Measurements from ENCODE around the gene DDAH2.
"Not testable (repeated sequence)": the region's sequence is repeated elsewhere in the genome, so short reads cannot be mapped to it uniquely, and the experiment has no call there.

The DDAH2 gene

DNA sequence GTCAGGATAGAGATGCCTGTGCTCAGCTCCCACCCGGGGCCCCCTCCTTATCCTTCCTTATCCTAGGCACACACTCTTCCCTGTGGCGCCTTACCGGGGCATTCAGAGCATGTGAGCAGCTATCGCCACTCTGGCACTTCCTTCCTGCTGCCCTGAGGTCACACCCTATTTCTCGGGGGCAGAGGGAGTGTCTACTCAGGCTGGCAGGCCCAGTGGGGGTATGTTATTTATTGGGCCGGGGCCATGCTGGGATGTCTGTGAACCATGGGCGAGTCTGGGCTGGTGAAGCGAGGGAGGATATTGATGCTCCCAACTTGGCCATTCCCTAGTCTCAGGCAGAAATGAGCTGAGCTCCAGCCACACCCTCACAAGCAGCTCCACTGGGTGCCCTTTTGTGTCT lies 17.9 kb downstream of the DDAH2 start:
- Histone ChIP-seq H2BK15ac (ENCODE audit: low read length) (peak overlapping the region; percentile 35), H2BK12ac (ENCODE audit: low read length) (no peak overlapping the region), H3K27me3 (ENCODE audit: control insufficient read depth in 3 of 3, insufficient read depth in 3 of 3, low read depth in 1 of 3, low read length in 3 of 3) (peaks cover 0 to 4% (median 0%) of the 10 kb centered on the region in 3 experiments), H3K9ac (ENCODE audit: low read depth, low read length, poor library complexity) (no peak overlapping the region), H2AK5ac (ENCODE audit: low read depth, low read length) (peak overlapping the region; percentile 89), H3K27ac (replicated peaks; ENCODE audit: low read length) (no peak overlapping the region), H3K4me2 (ENCODE audit: insufficient read depth, low read length, poor library complexity, severe bottlenecking) (no peak overlapping the region), H4K91ac (ENCODE audit: low read depth, low read length, poor library complexity) (peak overlapping the region; percentile 39), H3K4me3 (ENCODE audit: low read length in 2 of 2) (no peak overlapping the region), H3K14ac (ENCODE audit: low read length) (no peak overlapping the region), H3K4me1 (ENCODE audit: control insufficient read depth in 2 of 2, insufficient read depth in 1 of 2, low read depth in 1 of 2, low read length in 2 of 2) (peaks cover 13 to 17% of the 10 kb centered on the region in 2 donors), H2AFZ (ENCODE audit: low read length) (no peak overlapping the region), H3K36me3 (replicated peaks in 1 of 2; ENCODE audit: control insufficient read depth in 2 of 2, insufficient read depth in 2 of 2, low read length in 2 of 2) (no peaks in the 10 kb centered on the region), H3K23ac (ENCODE audit: low read depth, low read length, poor library complexity) (no peak overlapping the region), H4K8ac (ENCODE audit: low read depth, low read length) (no peak overlapping the region), H3K18ac (ENCODE audit: low read length) (peak overlapping the region; percentile 60), H3K4ac (ENCODE audit: low read length) (no peak overlapping the region), H2BK5ac (ENCODE audit: low read length) (peak overlapping the region; percentile 59), H3K9me3 (replicated peaks in 1 of 2; ENCODE audit: control insufficient read depth in 2 of 2, insufficient read depth in 1 of 2, low read depth in 1 of 2, low read length in 2 of 2) (no peaks in the 10 kb centered on the region), H3K79me1 (ENCODE audit: low read depth, low read length) (no peaks in the 10 kb centered on the region), H2BK120ac (ENCODE audit: low read depth, low read length) (no peak overlapping the region)
- no CpG with 5 or more reads among the region's 8 CpGs for WGBS, 2 donors (ENCODE audit: extremely low coverage in 2 of 2, insufficient read length in 2 of 2, insufficient replicate concordance in 1 of 2)
- no peak for DNase-seq (ENCODE audit: low spot score)

DNA sequence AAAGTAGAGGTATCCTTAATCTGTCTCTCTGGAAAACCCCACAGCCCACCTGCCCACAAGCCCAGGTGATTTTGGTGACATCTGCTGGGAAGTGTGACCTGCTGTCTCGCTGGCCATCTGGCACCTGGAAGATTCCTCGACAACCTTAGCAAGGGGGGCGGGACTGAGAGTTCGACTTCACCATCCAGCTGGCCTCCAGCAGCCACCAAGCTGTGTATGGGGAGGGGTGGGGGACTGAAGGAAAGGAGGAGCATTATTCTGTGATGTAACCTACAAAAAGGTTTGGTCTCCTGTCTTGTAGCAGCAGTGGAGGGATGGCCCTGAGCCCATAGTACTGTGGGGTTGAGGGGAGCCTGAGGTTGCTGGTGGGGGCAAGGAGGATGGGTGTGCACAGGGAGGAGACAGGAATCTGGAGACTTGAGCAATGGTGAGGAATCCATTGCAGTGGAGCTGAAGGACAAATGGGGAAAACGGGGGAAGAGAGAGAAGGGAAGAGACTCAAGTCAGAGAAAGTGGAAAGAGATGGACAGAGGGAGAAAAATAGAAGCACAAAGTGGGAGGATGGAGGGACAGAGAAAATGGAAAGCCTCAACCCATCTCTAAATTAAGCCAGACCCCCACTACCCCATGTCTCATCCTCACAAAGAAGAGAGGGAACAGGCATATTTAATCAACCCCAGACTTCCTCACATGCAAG lies 18.4 kb downstream of the DDAH2 start:
- Histone ChIP-seq H2BK5ac (ENCODE audit: low read length) (peak overlapping the region; percentile 59), H3K79me1 (ENCODE audit: low read depth, low read length) (no peaks in the 10 kb centered on the region), H3K4me1 (ENCODE audit: control insufficient read depth in 2 of 2, insufficient read depth in 1 of 2, low read depth in 1 of 2, low read length in 2 of 2) (peaks cover 13 to 17% of the 10 kb centered on the region in 2 donors), H4K91ac (ENCODE audit: low read depth, low read length, poor library complexity) (peak overlapping the region; percentile 39), H2AK5ac (ENCODE audit: low read depth, low read length) (peak overlapping the region; percentile 89), H4K8ac (ENCODE audit: low read depth, low read length) (no peak overlapping the region), H2BK120ac (ENCODE audit: low read depth, low read length) (no peak overlapping the region), H3K18ac (ENCODE audit: low read length) (no peak overlapping the region), H3K14ac (ENCODE audit: low read length) (no peak overlapping the region), H3K36me3 (replicated peaks in 1 of 2; ENCODE audit: control insufficient read depth in 2 of 2, insufficient read depth in 2 of 2, low read length in 2 of 2) (no peaks in the 10 kb centered on the region), H2AFZ (ENCODE audit: low read length) (no peak overlapping the region), H3K27me3 (ENCODE audit: control insufficient read depth in 3 of 3, insufficient read depth in 3 of 3, low read depth in 1 of 3, low read length in 3 of 3) (peaks cover 0 to 4% (median 0%) of the 10 kb centered on the region in 3 experiments), H3K4ac (ENCODE audit: low read length) (peak overlapping the region; percentile 10), H3K4me3 (ENCODE audit: low read length in 2 of 2) (no peak overlapping the region), H3K9ac (ENCODE audit: low read depth, low read length, poor library complexity) (no peak overlapping the region), H3K9me3 (replicated peaks in 1 of 2; ENCODE audit: control insufficient read depth in 2 of 2, insufficient read depth in 1 of 2, low read depth in 1 of 2, low read length in 2 of 2) (no peaks in the 10 kb centered on the region), H2BK12ac (ENCODE audit: low read length) (no peak overlapping the region), H3K4me2 (ENCODE audit: insufficient read depth, low read length, poor library complexity, severe bottlenecking) (no peak overlapping the region), H2BK15ac (ENCODE audit: low read length) (no peak overlapping the region), H3K23ac (ENCODE audit: low read depth, low read length, poor library complexity) (peak overlapping the region; percentile 38), H3K27ac (replicated peaks; ENCODE audit: low read length) (no peak overlapping the region)
- no peak for DNase-seq (ENCODE audit: low spot score)
- WGBS, 2 donors (ENCODE audit: extremely low coverage in 2 of 2, insufficient read length in 2 of 2, insufficient replicate concordance in 1 of 2) = no CpG with 5 or more reads among the region's 5 CpGs

DNA sequence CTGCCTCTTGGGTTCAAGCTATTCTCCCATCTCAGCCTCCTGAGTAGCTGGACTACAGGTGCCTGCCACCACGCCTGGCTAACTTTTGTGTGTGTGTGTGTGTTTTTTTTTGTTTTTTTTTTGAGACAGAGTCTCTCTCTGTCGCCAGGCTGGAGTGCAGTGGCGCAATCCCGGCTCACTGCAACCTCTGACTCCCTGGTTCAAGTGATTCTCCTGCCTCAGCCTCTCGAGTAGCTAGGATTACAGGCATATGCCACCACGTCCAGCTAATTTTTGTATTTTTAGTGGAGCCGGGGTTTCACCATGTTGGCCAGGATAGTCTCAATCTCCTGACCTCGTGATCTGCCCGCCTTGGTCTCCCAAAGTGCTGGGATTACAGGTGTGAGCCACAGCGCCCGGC lies 19.9 kb downstream of the DDAH2 start:
- not testable (repeated sequence) for H3K27me3 ChIP-seq (ENCODE audit: control insufficient read depth in 3 of 3, insufficient read depth in 3 of 3, low read depth in 1 of 3, low read length in 3 of 3); H3K23ac ChIP-seq (ENCODE audit: low read depth, low read length, poor library complexity); H2BK120ac ChIP-seq (ENCODE audit: low read depth, low read length); H2AFZ ChIP-seq (ENCODE audit: low read length); H3K18ac ChIP-seq (ENCODE audit: low read length); H3K27ac ChIP-seq (replicated peaks; ENCODE audit: low read length); H2AK5ac ChIP-seq (ENCODE audit: low read depth, low read length); H3K4me3 ChIP-seq (ENCODE audit: low read length in 2 of 2); H4K91ac ChIP-seq (ENCODE audit: low read depth, low read length, poor library complexity); H3K79me1 ChIP-seq (ENCODE audit: low read depth, low read length); H4K8ac ChIP-seq (ENCODE audit: low read depth, low read length); H3K14ac ChIP-seq (ENCODE audit: low read length); H2BK12ac ChIP-seq (ENCODE audit: low read length); H3K9me3 ChIP-seq (replicated peaks in 1 of 2; ENCODE audit: control insufficient read depth in 2 of 2, insufficient read depth in 1 of 2, low read depth in 1 of 2, low read length in 2 of 2); DNase-seq (ENCODE audit: low spot score); H2BK5ac ChIP-seq (ENCODE audit: low read length); H2BK15ac ChIP-seq (ENCODE audit: low read length); H3K4me2 ChIP-seq (ENCODE audit: insufficient read depth, low read length, poor library complexity, severe bottlenecking); H3K9ac ChIP-seq (ENCODE audit: low read depth, low read length, poor library complexity); H3K4ac ChIP-seq (ENCODE audit: low read length); H3K36me3 ChIP-seq (replicated peaks in 1 of 2; ENCODE audit: control insufficient read depth in 2 of 2, insufficient read depth in 2 of 2, low read length in 2 of 2)
- H3K4me1 ChIP-seq (ENCODE audit: control insufficient read depth in 2 of 2, insufficient read depth in 1 of 2, low read depth in 1 of 2, low read length in 2 of 2) = peaks cover 10 to 12% of the 10 kb centered on the region in 2 donors
- no CpG with 5 or more reads among the region's 11 CpGs for WGBS, 2 donors (ENCODE audit: extremely low coverage in 2 of 2, insufficient read length in 2 of 2, insufficient replicate concordance in 1 of 2)

DNA sequence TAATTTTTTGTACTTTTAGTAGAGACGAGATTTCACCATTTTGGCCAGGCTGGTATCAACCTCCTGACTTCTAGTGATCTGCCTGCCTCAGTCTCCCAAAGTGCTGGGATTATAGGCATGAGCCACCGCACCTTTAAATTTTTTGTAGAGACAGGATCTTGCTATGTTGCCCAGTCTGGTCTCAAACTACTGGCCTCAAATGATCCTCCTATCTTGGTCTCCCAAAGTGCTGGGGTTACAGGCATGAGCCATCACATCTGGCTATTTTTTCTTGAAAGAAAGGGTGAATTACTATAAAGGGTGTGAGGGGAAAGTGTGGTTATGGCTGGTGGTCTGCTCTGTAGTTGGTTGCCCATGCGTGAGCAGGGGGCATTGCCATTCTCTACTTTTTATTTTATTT lies 20.9 kb downstream of the DDAH2 start:
- Histone ChIP-seq H4K91ac (ENCODE audit: low read depth, low read length, poor library complexity) (no peak overlapping the region), H2BK15ac (ENCODE audit: low read length) (no peak overlapping the region), H3K9me3 (replicated peaks in 1 of 2; ENCODE audit: control insufficient read depth in 2 of 2, insufficient read depth in 1 of 2, low read depth in 1 of 2, low read length in 2 of 2) (no peaks in the 10 kb centered on the region), H4K8ac (ENCODE audit: low read depth, low read length) (no peak overlapping the region), H3K4me3 (ENCODE audit: low read length in 2 of 2) (no peak overlapping the region), H3K27me3 (ENCODE audit: control insufficient read depth in 3 of 3, insufficient read depth in 3 of 3, low read depth in 1 of 3, low read length in 3 of 3) (peaks cover 0 to 4% (median 0%) of the 10 kb centered on the region in 3 experiments), H3K27ac (replicated peaks; ENCODE audit: low read length) (no peak overlapping the region), H2BK12ac (ENCODE audit: low read length) (no peak overlapping the region), H3K9ac (ENCODE audit: low read depth, low read length, poor library complexity) (no peak overlapping the region), H3K4ac (ENCODE audit: low read length) (no peak overlapping the region), H3K36me3 (replicated peaks in 1 of 2; ENCODE audit: control insufficient read depth in 2 of 2, insufficient read depth in 2 of 2, low read length in 2 of 2) (no peaks in the 10 kb centered on the region), H2AK5ac (ENCODE audit: low read depth, low read length) (no peak overlapping the region), H3K23ac (ENCODE audit: low read depth, low read length, poor library complexity) (no peak overlapping the region), H3K79me1 (ENCODE audit: low read depth, low read length) (no peaks in the 10 kb centered on the region), H3K4me1 (ENCODE audit: control insufficient read depth in 2 of 2, insufficient read depth in 1 of 2, low read depth in 1 of 2, low read length in 2 of 2) (peaks cover under 1 to 3% of the 10 kb centered on the region in 2 donors), H3K18ac (ENCODE audit: low read length) (no peak overlapping the region), H3K14ac (ENCODE audit: low read length) (no peak overlapping the region), H2AFZ (ENCODE audit: low read length) (no peak overlapping the region), H2BK5ac (ENCODE audit: low read length) (no peak overlapping the region), H2BK120ac (ENCODE audit: low read depth, low read length) (no peak overlapping the region), H3K4me2 (ENCODE audit: insufficient read depth, low read length, poor library complexity, severe bottlenecking) (no peak overlapping the region)
- DNase-seq (ENCODE audit: low spot score) = no peak
- no CpG with 5 or more reads among the region's 3 CpGs for WGBS, 2 donors (ENCODE audit: extremely low coverage in 2 of 2, insufficient read length in 2 of 2, insufficient replicate concordance in 1 of 2)

Data from neuronal stem cell (in vitro differentiated cells).